HG03097 (cell line): ENCODE results near the gene PMEPA1.

Source experiments
- ATAC-seq: cut with Tn5 transposase; IDR thresholded peaks from one replicate; pipeline ENCODE4 v1.9.1; 2021; ENCODE audit not compliant: unreplicated experiment, low FRiP score

Gene PMEPA1

GRCh38 chr20:57737349-57737748, 27.5 kb upstream of the PMEPA1 start:
- no peak for ATAC-seq

GRCh38 chr20:57736738-57737347, 27.0 kb upstream of the PMEPA1 start:
- ATAC-seq: no peak

DNA sequence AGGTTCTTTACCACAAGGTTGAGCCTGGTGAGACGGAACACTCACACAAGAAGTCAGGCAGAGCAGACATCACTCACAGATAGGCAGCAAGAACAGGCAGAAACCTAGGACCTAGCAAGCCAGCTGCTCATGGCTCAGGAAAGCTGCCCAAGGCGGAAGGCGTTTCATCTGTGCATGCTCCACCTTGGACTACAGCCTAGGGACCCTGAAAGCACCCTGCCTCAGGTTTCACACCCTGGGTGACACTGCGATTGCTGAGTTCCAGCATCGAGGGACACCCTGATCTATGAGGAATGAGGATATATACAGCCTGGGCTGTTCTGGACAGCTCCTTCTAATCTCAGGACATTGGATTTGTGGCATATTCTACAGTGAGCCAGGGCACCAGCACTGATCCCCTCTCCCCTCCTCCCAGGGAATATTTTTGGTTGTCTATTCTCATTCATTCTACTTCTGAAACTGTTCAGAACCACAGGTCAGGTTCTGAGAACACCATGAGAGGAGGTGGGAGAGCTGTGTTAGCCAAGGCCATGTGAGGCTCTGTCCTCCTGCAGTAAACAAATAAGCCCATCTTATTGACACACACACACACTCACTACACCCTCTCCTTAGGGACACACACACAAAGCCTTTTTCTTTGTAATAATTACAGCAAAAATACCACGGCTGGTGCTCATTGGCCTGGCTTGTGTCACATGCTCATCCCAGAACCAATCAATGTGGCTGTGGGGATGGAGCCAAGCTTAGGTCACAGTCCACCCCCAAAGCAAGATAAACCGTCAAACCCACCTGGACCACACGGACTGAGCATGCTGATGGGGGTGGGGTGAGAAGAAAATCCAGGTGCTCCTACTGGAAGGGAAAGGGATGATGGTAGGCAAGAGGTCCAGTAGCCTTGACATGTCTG, 26.3 kb upstream of the PMEPA1 start:
- ATAC-seq: no peak

- ATAC-seq: no peak
These were observed 24.9 kb upstream of the PMEPA1 start for GRCh38 chr20:57734754-57735153.

DNA sequence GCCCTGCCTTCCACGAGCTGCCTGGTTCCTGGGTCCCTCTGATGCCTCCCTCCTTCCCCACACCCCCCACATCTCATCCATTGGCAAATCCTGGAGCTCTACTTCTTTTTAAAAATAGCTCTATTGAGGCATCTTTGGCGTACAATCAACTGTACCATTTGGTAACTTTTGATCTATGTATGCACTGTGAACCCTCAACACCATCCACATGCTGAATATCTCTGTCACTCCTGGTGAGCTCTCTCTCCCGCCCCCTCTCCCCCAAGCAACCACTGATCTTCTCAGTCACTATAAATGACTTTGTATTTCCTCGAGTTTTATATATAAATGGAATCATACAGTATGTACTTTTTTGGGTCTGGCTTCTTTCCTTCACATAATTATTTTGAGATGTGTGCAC, 22.4 kb upstream of the PMEPA1 start:
- ATAC-seq: no peak

- no peak for ATAC-seq
These were observed 18.9 kb upstream of the PMEPA1 start for GRCh38 chr20:57728762-57729161.

DNA sequence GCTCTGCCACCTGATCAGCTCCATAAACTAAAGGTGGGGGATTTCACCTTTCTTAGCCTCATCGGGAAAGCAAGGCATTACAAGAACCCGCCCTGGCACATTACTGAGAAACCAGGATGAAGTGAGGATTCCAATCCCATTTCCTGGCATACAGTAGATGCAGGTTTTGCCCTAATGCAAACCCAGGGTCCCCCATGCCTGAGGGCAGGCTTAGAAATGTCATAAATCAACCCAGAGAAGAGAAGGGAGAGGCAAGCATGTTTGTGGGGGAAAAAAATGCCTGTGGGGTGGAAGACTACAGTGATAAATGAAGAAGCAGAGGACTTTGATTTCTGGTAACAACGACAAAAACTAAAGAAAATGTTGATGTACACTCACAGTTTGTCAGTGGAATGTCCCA, 18.0 kb upstream of the PMEPA1 start:
- no peak for ATAC-seq

DNA sequence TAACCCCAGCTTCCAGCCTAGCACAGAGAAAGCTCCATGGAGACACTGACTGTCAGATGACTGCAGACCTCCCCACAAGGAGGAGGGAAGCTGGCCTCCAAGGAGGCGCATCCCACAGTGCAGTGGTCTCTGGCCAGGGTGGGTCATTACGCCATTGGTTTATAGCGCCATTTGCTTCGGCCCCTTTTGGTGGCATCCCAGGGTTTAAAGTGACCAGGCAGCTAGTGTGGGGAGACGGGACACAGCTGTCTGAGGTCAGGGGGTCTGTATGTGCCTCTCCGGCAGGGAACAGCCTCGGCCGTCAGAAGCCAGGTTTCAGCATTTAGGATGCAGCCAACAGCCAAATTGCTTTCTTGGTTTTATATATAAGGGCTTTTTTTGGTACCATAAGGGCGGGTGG, 15.8 kb upstream of the PMEPA1 start:
- ATAC-seq: no peak

- ATAC-seq: no peak
These were observed 15.0 kb upstream of the PMEPA1 start for GRCh38 chr20:57724610-57725405.

GRCh38 chr20:57723816-57724215, 14.0 kb upstream of the PMEPA1 start:
- ATAC-seq: no peak

DNA sequence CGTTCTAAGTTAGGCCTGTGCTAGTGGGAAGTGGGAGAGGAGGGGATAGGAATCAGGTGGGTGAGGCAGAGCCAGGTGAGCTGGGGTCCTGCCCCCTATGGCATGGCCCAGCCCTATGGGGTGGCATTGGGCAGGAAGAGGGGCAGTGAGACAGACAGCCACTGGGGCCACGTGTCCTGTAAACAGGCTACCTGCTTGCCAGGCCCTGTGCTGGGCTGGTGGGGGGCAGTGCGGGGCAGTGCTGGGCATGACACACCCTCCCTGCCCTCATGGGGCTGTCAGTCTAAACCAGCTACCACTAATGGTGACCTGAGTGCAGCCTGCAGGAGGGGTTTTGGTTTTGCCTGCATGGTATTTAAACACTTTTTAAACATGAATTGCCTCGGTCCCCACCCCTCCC, 10.1 kb upstream of the PMEPA1 start:
- ATAC-seq: no peak

GRCh38 chr20:57718490-57719009, 8.7 kb upstream of the PMEPA1 start:
- peak; percentile 81 for ATAC-seq

GRCh38 chr20:57717797-57718196, 8.0 kb upstream of the PMEPA1 start:
- ATAC-seq: no peak

DNA sequence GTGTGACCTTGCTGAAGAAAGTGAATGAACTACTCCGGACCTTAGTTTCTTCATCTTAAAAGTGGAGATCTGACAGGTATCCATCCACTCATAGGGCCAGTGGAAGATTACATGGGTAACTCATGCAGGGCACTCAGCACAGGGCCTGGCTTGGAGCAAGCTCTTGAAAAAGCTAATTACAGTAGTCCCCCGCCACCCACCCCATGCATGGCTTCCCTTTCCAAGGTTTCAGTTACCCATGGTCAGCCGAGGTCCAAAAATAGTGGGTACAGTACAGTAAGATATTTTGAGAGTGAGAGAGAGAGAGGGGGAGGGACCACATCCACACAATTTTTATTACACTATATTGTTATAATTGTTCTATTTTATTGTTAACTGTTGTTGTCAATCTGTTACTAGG, 7.1 kb upstream of the PMEPA1 start:
- ATAC-seq: no peak

GRCh38 chr20:57716202-57716601, 6.4 kb upstream of the PMEPA1 start:
- ATAC-seq: no peak

- ATAC-seq: no peak
These were observed 5.6 kb upstream of the PMEPA1 start for GRCh38 chr20:57715268-57715904.

- ATAC-seq: no peak
These were observed 4.8 kb upstream of the PMEPA1 start for GRCh38 chr20:57714409-57715267.

GRCh38 chr20:57713951-57714350, 4.1 kb upstream of the PMEPA1 start:
- no peak for ATAC-seq

- ATAC-seq: no peak
These were observed 3.7 kb upstream of the PMEPA1 start for GRCh38 chr20:57713505-57713903.
